Stimulated activated CD4-positive, alpha-beta T cell treated with anti-CD3 and anti-CD28 coated beads, Interleukin-15, amount 100 ng/mL, for 1 hour (primary cell): Measurements from ENCODE around the gene LYZL2.
"Not testable (repeated sequence)": the region's sequence is repeated elsewhere in the genome, so short reads cannot be mapped to it uniquely, and the experiment has no call there.

Experiments
- DNase-seq, 2 donors: peaks; one replicate each; pipeline ENCODE4 v3.0.0-alpha.2; 2020; ENCODE audit warnings: low read depth in 1 of 2, low spot score in 1 of 2

The LYZL2 gene

DNA sequence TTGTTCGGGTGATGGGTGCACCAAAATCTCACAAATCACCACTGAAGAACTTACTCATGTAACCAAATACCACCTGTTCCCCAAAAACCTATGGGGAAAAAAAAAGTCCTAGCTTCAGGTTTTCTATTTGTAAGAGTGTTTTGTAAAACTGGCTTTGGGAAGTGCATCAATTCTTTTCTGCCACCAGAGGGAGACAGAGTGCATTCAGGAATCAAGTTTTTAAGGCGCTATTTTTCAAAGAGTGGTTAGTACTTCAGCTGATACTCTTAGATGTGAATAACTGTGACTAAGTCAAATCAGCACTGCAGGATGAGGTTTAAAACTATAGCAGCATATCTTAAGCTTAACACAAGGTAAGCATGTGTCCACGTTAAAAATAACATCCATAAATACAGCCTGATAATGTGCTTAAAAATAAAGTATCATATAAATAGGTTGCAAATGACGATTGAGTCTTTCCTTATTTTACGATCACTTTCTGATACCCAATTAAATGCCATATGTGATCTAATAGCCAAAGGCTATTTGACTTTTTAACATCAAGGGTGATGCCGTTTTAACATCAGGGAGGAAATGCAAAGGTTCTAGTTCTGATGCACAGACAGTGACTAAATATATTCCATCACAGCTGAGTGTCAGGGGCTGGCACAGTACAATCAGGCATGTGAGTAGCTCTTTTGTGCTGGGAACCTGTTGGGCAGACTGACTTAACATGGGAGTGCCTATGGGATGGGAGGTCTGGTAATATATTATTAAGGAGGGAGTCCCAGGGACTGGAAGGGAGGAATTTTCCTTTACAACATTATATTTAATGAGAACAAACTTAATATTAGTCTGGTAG lies 10.6 kb upstream of the LYZL2 start:
- no peak for DNase-seq

DNA sequence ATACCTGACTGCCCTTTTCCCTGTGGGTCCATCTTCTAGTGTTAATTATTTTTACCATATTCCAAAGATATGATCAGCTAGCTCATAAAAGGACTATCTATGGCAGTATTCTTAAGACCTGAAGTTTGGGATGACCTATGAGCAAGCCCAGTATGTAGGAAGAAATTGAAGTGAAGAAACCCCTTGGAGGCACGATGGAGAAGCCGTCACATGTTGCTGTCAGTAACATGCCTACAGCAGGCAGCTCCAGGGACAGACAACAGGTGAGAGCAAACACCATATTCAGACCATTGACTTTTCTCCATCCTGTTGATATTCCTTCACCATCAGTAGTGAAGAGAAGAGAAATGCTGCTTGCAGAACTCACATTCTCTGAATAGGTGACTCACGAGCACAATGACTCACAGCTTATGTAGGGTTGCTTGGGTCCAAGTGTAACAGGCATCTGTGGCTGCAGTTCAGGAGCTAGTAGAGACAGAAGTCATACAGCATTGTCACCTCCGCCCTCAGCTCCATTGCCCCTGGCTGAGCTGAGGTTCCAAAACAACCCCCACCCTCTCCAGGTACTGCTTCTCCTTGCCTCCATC lies 8.4 kb upstream of the LYZL2 start:
- DNase-seq, result no peak

DNA sequence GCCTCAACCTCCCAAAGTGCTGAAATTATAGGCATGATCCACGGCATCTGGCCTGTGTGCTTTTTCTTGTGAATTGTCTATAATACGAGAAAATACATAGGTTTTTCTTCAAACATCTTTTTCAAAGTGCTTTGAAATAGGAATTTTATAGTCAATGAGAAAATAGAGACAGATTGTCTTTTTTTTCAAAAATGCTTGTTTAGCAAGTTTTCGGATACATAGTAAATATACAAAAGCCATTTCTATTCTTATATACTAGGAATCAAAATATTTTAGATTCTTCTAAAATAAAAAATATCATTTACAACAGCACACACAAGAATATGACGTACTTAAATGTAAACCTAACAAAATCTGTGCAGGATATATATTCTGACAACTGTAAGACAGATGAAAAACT lies 1.6 kb upstream of the LYZL2 start:
- no peak for DNase-seq

DNA sequence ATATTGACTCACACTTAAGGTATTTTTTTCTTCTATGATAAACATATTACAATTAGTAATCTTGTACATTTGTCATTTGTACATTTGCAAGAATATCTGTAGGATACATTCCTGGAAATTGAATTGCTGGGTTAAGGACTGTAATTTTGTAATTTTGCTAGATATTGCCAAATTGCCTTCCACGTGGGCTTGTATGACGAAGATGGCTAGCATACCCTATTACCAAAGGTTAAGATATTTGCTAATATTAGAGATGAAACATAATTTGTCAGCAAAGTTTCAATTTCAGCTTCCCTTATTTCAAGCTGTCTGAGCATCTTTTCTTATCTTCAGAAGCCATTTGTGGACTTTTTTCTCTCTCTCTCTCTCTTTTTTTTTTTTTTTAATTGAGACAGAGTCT lies 1.0 kb upstream of the LYZL2 start:
- no peak for DNase-seq

DNA sequence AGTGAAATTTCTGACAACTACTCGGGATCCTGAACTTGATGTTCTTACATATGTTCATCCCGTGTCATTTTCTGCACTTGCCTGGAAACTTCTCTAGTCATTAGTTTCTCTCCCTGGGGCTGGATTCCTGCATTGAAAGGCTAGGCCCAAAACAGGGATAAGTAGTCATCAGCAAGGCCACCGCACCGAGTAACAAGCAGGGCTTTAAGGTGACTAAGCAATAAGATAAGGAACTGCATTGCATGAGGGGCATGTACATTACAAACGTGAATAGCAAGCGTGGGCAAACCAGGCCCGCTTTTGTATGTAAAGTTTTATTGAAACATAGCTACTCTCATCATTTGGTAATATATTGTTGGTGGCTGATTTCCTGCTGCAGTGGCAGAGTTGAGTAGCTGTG lies 977 bp downstream of the LYZL2 start:
- not testable (repeated sequence) for DNase-seq

DNA sequence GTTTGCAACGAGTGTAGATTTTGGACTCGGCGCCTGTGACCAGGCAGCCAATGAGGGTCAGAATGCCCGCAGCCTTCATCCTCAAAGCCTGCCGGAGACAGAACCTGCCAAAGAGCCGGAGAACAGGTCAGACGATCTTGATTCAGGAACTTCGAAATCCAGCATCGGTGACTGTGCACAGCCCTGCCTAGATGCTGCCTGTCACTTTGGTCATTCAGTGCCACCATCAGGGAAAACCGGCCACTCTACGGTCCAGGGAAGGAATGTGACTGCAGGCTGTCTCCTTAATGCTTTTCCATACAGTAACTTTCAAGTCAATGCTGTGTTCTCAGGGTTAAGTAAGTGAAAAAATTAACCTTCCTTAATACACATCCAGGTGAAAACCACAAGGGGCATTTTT lies 2.7 kb downstream of the LYZL2 start:
- DNase-seq, result not testable (repeated sequence)

DNA sequence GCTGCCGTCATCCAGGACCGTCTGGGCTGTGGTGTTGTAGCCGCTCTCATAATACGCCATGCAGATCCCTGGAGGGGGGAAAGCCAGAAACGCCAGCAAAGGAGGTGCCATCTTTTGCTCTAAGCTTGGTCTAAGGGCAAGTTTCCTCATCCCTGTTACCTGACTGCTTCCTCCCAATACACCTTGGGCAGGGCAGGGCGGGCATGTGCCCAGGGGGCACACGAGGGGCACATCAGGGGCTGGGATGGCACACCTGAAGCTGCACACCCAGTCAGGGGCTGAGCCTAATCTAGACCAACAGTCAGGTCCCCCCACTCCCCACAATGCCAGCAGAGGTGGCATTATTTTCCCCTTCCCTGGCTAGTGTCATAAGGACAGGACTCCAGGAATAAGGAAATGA lies 3.4 kb downstream of the LYZL2 start:
- DNase-seq, result not testable (repeated sequence)

DNA sequence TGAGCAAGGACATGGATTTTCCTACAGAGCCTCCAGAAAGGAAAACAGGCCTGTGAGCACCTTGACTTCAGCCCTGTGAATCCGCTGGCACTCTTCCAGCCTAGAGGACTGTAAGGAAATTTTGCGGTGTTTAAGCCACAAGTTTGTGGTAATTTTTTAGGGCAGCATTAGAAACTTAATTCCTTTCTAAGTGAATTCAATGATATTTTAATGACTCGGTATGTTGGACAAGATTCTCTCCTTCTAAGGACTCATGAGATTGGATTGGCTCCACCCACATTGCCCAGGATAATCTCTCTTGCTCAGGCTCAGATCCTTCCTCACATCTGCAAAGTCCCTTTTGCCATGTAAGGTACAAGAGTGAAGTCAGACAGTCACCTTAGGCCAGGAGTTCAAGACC lies 4.5 kb downstream of the LYZL2 start:
- no peak for DNase-seq

DNA sequence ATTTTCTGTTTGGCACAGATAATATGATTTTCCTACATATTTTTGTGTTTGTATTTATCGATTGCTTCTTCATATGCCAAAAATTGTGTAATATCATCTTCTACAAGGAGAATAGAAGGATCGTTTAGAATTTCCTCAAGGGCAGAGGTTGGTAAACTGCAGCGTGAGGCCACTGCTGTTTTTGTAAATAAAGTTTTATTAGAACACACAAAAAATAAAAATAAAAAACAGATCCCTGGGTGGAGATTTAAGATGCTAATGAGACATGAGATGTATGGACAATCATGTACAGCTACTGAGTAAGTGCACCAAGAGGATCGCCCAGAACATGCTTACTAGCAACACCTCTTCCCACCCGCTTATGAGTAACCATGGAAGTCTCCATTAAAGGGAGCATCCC lies 9.6 kb downstream of the LYZL2 start:
- no peak for DNase-seq

DNA sequence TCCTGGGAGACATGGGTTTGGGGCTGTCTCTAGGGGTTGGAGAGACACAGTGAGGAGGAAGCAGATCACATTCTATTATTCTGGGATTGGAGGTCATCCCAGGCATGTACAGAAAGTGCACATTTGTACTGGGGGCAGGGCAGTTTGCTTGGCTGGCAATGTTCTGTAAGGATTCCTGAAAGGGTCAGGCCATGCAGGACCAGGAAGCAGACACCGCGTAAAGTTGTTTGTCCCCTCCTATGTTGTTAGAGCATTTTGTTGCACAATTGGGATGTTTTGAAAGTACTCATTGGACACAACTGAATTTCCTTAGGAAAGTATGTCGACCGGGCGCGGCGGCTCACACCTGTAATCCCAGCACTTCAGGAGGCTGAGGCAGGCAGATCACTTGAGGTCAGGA lies 12.5 kb downstream of the LYZL2 start:
- DNase-seq, result no peak

DNA sequence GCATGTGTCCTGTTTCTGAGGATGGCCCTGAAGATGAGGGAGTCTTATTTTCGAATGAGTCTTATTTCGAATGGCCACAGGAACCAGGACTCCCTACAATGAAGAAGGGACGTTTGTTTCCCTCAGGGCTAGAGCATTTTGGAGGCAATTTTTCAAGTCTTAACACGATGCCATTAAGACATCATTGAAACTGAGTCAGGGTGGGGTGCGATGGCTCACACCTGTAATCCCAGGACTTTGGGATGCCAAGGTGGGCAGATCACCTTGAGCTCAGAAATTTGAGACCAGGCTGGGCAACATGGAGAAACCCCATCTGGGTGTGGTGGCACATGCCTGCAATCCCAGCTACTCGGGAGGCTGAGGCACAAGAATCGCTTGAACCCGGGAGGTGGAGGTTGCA lies 18.5 kb downstream of the LYZL2 start:
- DNase-seq, result not testable (repeated sequence)

DNA sequence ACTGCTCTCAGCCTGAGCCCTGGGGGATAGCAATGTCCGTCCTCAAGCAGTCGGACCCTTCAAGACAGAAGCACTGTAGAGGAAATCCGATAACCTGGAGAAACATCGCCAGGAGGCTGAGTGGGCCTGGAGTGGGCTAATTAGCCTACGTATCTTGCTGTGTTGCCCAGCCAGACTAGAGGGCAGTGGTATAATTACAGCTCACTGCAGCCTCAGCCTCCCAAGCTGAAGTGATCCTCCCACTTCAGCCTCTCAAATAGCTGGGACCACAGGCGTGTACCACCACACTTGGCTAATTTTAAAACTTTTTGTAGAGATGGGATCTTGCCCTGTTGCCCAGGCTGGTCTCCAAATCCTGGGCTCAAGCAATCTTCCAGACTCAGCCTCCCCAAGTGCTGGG lies 21.7 kb downstream of the LYZL2 start:
- no peak for DNase-seq

DNA sequence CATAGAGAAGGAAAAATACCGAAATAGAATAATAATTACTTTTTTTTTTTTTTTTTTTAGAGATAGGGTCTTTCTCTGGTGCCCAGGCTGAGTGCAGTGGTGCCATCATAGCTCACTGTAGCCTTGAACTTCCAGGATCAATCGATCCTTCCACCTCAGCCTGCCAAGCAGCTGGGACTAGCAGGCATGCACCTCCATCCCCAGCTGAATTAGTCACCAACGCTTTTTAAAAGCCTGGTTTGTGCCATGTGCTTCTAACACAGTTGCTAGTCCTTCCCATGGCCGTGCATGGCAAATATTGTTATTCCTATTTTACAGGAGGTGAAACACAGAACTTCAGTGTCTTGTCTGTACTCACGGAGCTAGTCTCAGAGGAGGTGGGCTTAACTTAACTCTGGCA lies 23.2 kb downstream of the LYZL2 start:
- DNase-seq, result no peak

DNA sequence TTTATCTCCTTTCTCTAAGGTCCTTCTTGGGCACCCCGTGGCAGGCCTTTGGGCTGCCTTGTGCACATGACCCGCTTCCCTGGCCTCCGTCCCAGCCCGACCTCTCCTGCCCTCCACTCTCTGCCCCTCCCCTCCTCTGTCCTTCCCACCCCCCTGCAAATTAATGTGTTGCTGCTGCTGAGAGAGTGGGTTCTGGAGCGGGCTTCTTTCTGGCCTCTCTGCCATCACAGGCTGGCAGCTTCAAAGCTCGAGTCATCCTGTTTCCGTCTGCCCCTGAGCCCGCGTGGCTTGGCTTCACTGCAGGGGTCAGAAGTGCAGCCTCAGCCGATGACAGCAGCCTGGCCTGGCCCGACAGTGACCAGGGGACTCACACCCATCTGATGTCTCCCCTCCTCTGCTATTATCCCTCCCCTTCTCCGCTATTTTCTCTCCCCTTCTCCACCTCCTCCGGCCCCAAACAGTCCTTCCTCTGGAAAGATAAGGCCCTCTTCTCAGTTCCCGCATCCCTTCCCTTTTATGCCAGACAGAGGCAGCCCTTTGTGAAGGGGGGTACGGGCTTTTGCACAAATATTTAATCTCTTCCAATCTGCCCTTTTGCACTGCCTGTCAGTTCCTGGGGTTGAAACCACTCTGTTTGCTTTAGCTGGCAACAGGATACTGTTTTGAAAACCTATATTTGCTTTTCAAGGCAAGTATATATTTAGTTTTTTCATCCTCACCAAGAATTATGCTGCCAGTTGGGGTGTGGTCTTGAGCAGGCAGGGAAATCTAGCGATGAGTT lies 24.0 kb downstream of the LYZL2 start:
- DNase-seq, result not testable (repeated sequence)

DNA sequence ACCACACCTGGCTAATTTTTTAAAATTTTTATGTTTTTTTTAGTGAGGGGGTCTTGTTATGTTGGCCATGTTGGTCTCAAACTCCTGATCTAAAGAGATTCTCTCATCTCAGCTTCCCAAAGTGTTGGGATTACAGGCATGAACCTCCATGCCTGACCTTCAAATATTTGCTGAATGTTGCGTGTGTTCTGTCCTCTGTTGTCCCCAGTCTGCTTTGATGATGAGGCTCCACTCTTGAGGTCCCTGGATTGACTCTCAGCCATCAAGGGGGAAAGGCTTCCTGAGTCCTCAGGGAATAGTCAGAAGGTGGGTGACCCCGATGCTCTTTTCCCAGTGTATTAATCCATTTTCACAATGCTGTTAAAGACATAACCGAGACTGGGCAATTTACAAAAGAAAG lies 26.0 kb downstream of the LYZL2 start:
- no peak for DNase-seq

DNA sequence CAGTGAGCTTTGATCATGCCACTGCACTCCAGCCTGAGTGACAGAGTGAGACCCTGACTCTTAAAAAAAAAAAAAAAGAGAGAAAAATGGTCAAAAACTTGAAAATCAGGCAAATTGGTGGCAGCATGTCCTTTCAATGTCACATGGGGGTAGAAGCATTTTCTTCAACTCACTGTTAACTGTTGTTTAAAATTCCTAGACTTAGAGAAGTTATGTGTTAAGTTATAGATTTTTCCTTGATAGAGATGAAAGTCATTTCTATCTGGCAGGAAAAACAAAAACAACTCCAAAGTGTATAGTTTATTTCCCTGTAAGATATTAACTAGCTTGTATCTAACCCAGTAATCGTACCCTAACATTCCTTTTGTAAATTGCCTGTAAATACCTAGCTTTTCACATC lies 26.8 kb downstream of the LYZL2 start:
- no peak for DNase-seq

DNA sequence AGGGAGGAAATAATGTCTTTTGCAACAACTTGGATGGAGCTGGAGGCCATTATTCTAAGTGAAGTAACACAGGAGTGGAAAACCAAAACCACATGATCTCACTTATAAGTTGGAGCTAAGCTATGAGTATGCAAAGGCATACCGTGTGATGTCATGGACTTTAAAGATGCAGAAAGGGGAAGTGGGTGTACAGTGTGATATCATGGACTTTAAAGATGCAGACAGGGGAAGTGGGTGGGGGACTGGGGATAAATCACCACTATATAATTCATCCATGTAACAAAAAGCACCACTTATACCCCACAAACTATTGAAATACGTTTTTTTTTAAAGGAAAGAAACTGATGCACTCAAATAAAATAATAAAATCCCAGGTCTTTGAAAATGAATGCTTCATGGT lies 29.5 kb downstream of the LYZL2 start:
- no peak for DNase-seq

DNA sequence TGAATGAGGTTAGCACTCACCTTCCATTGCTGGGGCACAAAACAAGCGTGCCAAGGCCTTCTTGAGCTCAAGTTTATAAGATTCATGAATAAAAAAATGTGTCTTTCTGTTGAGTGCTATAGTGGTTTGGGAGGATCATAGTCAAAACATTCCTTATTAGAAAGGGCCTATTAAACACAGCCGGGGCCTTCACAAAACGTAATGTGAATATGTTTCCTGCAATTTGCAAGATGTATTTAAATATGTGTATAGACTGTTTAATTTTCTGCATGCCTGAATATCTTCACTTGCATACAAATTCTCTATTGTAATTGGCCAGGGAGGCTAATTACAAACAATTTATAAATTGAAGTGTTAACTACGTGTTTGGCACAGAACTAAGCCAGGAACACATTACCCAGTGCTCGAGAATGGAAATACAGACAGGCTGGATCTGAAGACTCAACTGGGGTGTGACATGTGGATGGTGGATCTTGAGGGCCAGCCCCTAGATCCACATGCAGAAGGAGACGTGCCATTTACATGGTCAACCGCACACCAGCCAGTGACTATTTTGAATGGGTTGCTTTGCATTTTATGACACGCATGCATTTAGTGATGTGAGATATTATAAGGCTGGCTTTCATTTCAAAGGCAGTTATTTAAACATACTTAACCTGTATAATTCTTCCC lies 31.3 kb downstream of the LYZL2 start:
- DNase-seq, result no peak

DNA sequence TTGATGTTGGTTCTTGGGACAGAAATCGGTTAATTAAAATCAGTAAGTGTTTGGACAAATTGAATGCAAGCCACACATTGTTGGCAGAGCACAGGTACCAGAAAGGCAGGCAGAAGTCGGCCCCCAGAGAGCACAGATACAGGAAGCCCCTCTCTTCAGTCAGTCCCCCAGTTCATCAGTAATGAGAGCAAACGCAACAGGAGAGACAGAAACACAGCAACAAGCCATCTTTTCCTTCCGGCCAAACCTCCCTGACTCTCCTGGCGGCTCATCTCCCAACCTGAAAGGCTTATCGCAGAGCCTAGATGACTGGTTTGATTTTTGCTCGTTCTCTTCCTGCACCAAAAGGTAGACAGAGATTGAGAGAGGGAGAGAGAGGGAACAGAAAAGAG lies 32.1 kb downstream of the LYZL2 start:
- DNase-seq, result not testable (repeated sequence)

DNA sequence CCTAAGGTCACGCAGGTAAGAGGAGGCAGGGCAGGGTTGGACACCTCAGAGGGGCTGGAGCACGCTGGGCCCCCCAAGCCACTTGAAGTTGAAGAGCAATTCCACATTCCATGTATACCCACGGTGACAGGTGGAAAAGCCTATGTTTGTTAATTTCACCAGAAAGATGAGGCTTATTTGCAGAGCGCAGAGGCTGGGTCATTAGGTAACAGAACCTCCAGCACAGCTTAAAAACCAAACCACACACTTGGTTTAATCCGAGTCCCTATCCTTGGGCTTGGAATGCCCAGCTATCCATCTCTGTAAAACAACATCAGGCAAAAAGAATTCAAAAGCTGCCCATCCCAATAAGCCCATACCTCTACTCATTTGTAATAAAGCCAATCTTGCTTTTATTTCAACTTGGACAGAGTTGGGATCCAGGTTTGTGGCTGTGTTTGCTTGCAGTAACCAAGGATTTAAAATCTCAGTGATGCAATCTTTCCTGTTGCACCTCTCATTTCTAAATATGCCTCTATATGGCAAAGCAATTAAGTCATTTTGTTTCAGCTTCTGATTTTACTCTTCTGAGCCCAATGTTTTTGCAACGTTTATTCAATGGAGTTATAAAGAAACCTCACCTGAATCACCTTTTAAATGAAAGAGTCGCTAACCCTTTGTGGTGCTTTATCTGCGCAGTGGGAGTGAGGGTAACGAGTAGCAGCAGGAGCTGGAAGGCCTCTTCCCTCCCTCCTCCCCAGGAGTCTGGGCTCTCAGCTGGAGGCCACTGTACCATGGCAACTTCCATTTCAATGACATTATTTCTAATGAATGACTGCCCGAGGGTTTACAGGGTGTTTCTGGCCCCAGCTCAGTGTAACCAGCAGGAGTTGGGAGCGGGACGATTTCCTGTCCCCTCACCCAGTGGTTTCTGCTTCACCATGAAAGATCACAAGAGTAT lies 32.8 kb downstream of the LYZL2 start:
- DNase-seq, result not testable (repeated sequence)

DNA sequence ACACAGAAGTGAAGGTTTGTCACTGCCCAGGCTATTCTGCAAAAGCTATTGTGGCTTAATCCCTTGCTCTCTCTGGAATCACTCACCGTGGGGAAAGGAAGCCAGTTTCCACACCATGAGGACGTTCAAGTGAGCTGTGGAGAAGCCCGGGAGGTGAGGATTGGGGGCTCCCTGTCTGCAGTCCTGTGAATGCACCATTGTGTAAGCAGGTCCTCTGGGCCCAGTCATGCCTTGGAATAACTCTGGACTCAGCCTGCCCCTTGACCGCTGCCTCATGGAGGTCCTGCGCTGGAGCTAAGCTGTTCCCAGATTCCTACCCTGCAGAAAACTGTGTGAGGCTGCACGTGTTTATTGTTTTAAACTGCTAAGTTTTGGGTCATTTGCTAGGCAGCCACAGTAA lies 33.5 kb downstream of the LYZL2 start:
- no peak for DNase-seq
